Measurements from ENCODE around the gene DUSP6.

The DUSP6 gene

GRCh38 chr12:89326239-89327040, 25.9 kb downstream of the DUSP6 start:
- no peaks in the 10 kb centered on the region for H3K27me3 ChIP-seq
- TF ChIP-seq CTCF (IDR thresholded peaks at IDR 0.05; ENCODE audit: low read depth, low read length) = no peak
- no peaks in the 10 kb centered on the region for H3K36me3 ChIP-seq
- H3K9me3 ChIP-seq = no peaks in the 10 kb centered on the region
- no peak for DNase-seq
- H3K4me1 ChIP-seq = no peaks in the 10 kb centered on the region
- no peak overlapping the region for H3K4me3 ChIP-seq (ENCODE audit: low read depth, low read length)

- Histone ChIP-seq H3K4me1 (no peaks in the 10 kb centered on the region), H3K4me3 (ENCODE audit: low read depth, low read length) (no peak overlapping the region), H3K27me3 (no peaks in the 10 kb centered on the region), H3K36me3 (no peaks in the 10 kb centered on the region), H3K9me3 (no peaks in the 10 kb centered on the region)
- DNase-seq = no peak
- TF ChIP-seq CTCF (IDR thresholded peaks at IDR 0.05; ENCODE audit: low read depth, low read length) = no peak
These were observed 26.8 kb downstream of the DUSP6 start for GRCh38 chr12:89325495-89325894.

- no peak for DNase-seq
- no peaks in the 10 kb centered on the region for H3K27me3 ChIP-seq
- no peak for TF ChIP-seq CTCF (IDR thresholded peaks at IDR 0.05; ENCODE audit: low read depth, low read length)
- H3K9me3 ChIP-seq = no peaks in the 10 kb centered on the region
- H3K4me1 ChIP-seq = no peaks in the 10 kb centered on the region
- no peaks in the 10 kb centered on the region for H3K36me3 ChIP-seq
- no peak overlapping the region for H3K4me3 ChIP-seq (ENCODE audit: low read depth, low read length)
These were observed 27.9 kb downstream of the DUSP6 start for GRCh38 chr12:89324437-89324836.

- H3K4me1 ChIP-seq = no peaks in the 10 kb centered on the region
- H3K27me3 ChIP-seq = no peaks in the 10 kb centered on the region
- no peak overlapping the region for H3K4me3 ChIP-seq (ENCODE audit: low read depth, low read length)
- no peaks in the 10 kb centered on the region for H3K9me3 ChIP-seq
- no peak for DNase-seq
- TF ChIP-seq CTCF (IDR thresholded peaks at IDR 0.05; ENCODE audit: low read depth, low read length) = no peak
- H3K36me3 ChIP-seq = no peaks in the 10 kb centered on the region
These were observed 28.6 kb downstream of the DUSP6 start for GRCh38 chr12:89323568-89324218.

- DNase-seq = no peak
- Histone ChIP-seq H3K4me3 (ENCODE audit: low read depth, low read length) (no peak overlapping the region), H3K9me3 (no peaks in the 10 kb centered on the region), H3K36me3 (no peaks in the 10 kb centered on the region), H3K27me3 (no peaks in the 10 kb centered on the region), H3K4me1 (peaks cover 3% of the 10 kb centered on the region; the same call in 1 of the 2 replicates)
- TF ChIP-seq CTCF (IDR thresholded peaks at IDR 0.05; ENCODE audit: low read depth, low read length) = no peak
These were observed 31.6 kb downstream of the DUSP6 start for GRCh38 chr12:89320735-89321134.

GRCh38 chr12:89319606-89320005, 32.7 kb downstream of the DUSP6 start:
- Histone ChIP-seq H3K4me3 (ENCODE audit: low read depth, low read length) (no peak overlapping the region), H3K4me1 (peaks cover 3% of the 10 kb centered on the region; the same call in 1 of the 2 replicates)
- DNase-seq = no peak

More at GRCh38 chr12:89319606-89320005, 32.7 kb downstream of the DUSP6 start:
- H3K36me3 ChIP-seq = no peaks in the 10 kb centered on the region
- TF ChIP-seq CTCF (IDR thresholded peaks at IDR 0.05; ENCODE audit: low read depth, low read length) = no peak
- no peaks in the 10 kb centered on the region for H3K9me3 ChIP-seq
- H3K27me3 ChIP-seq = no peaks in the 10 kb centered on the region
